Trophoblast cell (in vitro differentiated cells and primary cell): Measurements from ENCODE around the gene SLC13A3. TPM values are rescaled to one million over a fixed set of nuclear protein-coding genes. Genes with fewer than 3 reads are reported as not detected.
A peak's percentile ranks its signal among the peaks of the same experiment; 100 is the strongest.

ENCODE experiments used
- DNase-seq, 2 donors: peaks; one replicate each; pipeline ENCODE4 v3.0.0-alpha.2; 2016
- H2AFZ ChIP-seq: 2 replicates; pipeline ENCODE4 v1.6.1; 2013; ENCODE audit warnings: low read length, moderate library complexity, mild to moderate bottlenecking; ENCODE audit not compliant: insufficient read depth, poor library complexity
- H2AK5ac ChIP-seq: 2 replicates; pipeline ENCODE4 v1.6.1; 2013; ENCODE audit warnings: mild to moderate bottlenecking, low read length
- H2BK120ac ChIP-seq: 2 replicates; pipeline ENCODE4 v1.6.1; 2013; ENCODE audit warnings: low read length, mild to moderate bottlenecking, moderate library complexity; ENCODE audit not compliant: insufficient read depth, poor library complexity
- H2BK12ac ChIP-seq: 2 replicates; pipeline ENCODE4 v1.6.1; 2013; ENCODE audit warnings: mild to moderate bottlenecking, low read length, moderate library complexity
- H2BK5ac ChIP-seq: 2 replicates; pipeline ENCODE4 v1.6.1; 2013; ENCODE audit warnings: low read length, low read depth, moderate library complexity, mild to moderate bottlenecking; ENCODE audit not compliant: poor library complexity
- H3K14ac ChIP-seq: 2 replicates; pipeline ENCODE4 v1.6.1; 2013; ENCODE audit warnings: mild to moderate bottlenecking, low read length
- H3K18ac ChIP-seq: 2 replicates; pipeline ENCODE4 v1.6.1; 2013; ENCODE audit warnings: mild to moderate bottlenecking, low read length
- H3K23ac ChIP-seq: 2 replicates; pipeline ENCODE4 v1.6.1; 2013; ENCODE audit warnings: low read length
- H3K27ac ChIP-seq: 2 replicates; pipeline ENCODE4 v1.5.1; 2013; ENCODE audit warnings: low read depth, mild to moderate bottlenecking, inconsistent platforms, low read length, moderate library complexity
- H3K27me3 ChIP-seq: 2 replicates; pipeline ENCODE4 v1.6.1; 2013; ENCODE audit warnings: inconsistent platforms, mild to moderate bottlenecking, low read length, moderate library complexity; ENCODE audit not compliant: insufficient read depth
- H3K36me3 ChIP-seq, 2 experiments: 1 replicate in 1 of 2; 2 replicates in 1 of 2; pipeline ENCODE4 v1.6.1; 2013; ENCODE audit warnings: low read length in 2 of 2, mild to moderate bottlenecking in 2 of 2, moderate library complexity in 1 of 2; ENCODE audit not compliant: insufficient read depth in 2 of 2, control insufficient read depth in 1 of 2
- H3K4ac ChIP-seq: 2 replicates; pipeline ENCODE4 v1.6.1; 2013; ENCODE audit warnings: low read depth, mild to moderate bottlenecking, low read length, moderate library complexity
- H3K4me1 ChIP-seq, 2 experiments: 1 replicate in 1 of 2; 2 replicates in 1 of 2; pipeline ENCODE4 v1.6.1; 2013; ENCODE audit warnings: low read length in 2 of 2, mild to moderate bottlenecking in 2 of 2, moderate library complexity in 1 of 2; ENCODE audit not compliant: insufficient read depth in 2 of 2, control insufficient read depth in 1 of 2
- H3K4me2 ChIP-seq: 2 replicates; pipeline ENCODE4 v1.6.1; 2013; ENCODE audit warnings: inconsistent platforms, mild to moderate bottlenecking, low read length, moderate library complexity
- H3K4me3 ChIP-seq: 2 replicates; pipeline ENCODE4 v1.5.1; 2013; ENCODE audit warnings: mild to moderate bottlenecking, low read depth, low read length, inconsistent platforms
- H3K79me1 ChIP-seq: one replicate; pipeline ENCODE4 v1.6.1; 2013; ENCODE audit warnings: low read length
- H3K79me2 ChIP-seq: 2 replicates; pipeline ENCODE4 v1.6.1; 2013; ENCODE audit warnings: low read length, mild to moderate bottlenecking; ENCODE audit not compliant: control insufficient read depth, insufficient read depth, poor library complexity
- H3K9ac ChIP-seq: 2 replicates; pipeline ENCODE4 v1.6.1; 2013; ENCODE audit warnings: mild to moderate bottlenecking, low read length
- H3K9me3 ChIP-seq: 2 replicates; pipeline ENCODE4 v1.6.1; 2013; ENCODE audit warnings: low read depth, mild to moderate bottlenecking, control low read depth, inconsistent platforms, low read length; ENCODE audit not compliant: insufficient read depth
- H4K12ac ChIP-seq: 2 replicates; pipeline ENCODE4 v1.6.1; 2013; ENCODE audit warnings: low read depth, mild to moderate bottlenecking, low read length, moderate library complexity
- H4K8ac ChIP-seq: 2 replicates; pipeline ENCODE4 v1.6.1; 2013; ENCODE audit warnings: low read depth, mild to moderate bottlenecking, low read length, moderate library complexity
- H4K91ac ChIP-seq: one replicate; pipeline ENCODE4 v1.6.1; 2013; ENCODE audit warnings: low read depth, mild to moderate bottlenecking, low read length, moderate library complexity
- WGBS: extraction: QIAGEN DNeasy Blood & Tissue Kit; methylation state at CpG from one replicate; pipeline ENCODE4 v1.1.7; 2013; ENCODE audit warnings: missing lambda C conversion rate; ENCODE audit not compliant: insufficient read length, insufficient coverage; ENCODE audit errors: extremely low coverage; 5-methylcytosine and 5-hydroxymethylcytosine counted together
- polyA plus RNA-seq: library from polyadenylated mRNA; stranded (reverse); fragments of 200-250 nt; gene quantifications from 2 replicates; pipeline ENCODE4 v1.2.3, GENCODE V29; 2013

SLC13A3 gene, protein sequence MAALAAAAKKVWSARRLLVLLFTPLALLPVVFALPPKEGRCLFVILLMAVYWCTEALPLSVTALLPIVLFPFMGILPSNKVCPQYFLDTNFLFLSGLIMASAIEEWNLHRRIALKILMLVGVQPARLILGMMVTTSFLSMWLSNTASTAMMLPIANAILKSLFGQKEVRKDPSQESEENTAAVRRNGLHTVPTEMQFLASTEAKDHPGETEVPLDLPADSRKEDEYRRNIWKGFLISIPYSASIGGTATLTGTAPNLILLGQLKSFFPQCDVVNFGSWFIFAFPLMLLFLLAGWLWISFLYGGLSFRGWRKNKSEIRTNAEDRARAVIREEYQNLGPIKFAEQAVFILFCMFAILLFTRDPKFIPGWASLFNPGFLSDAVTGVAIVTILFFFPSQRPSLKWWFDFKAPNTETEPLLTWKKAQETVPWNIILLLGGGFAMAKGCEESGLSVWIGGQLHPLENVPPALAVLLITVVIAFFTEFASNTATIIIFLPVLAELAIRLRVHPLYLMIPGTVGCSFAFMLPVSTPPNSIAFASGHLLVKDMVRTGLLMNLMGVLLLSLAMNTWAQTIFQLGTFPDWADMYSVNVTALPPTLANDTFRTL
- polyA plus RNA-seq = 2.9 and 3.4 TPM in 2 replicates

DNA sequence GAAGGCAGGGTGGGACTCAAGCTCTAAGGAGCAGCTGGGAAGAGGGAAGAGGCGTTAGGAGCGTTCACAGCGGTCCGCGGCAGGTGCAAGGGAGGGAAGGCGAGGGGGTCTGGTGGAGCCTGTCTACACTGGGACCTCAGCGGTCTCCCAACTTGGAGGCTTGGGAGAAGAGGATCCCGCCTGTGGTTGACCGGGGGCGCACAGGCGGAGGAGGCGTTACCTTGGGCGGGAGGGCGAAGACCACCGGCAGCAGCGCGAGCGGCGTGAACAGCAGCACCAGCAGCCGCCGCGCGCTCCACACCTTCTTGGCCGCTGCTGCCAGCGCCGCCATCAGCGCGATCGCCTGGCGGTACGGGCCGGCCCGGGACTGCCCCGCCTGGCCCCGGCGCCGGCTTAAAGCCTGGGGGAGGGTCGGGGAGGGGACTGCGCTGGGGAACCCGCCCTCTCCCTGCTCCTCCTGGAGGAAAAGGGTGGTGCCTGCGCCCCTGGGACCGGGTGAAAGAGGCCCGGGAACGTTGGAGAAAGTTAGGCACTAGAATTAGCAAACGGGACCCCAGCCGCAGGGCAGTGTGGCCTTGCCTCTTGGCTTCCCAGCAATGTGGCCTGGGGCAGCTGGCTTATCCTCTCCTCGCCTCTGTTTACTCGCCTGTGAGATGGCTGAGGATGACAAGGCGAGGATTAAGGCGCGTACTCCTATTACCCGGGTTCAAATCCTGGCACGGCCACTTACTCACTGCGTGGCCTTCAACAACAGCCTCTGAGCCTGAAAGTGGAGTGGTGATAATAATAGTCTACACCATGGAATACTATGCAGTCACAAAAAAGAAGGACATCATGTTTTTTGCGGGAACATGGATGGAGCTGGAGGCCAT lies at the start of gene SLC13A3:
SLC13A3 (minus strand) TSS at position 369 of the 872 bp plus-strand sequence; CDS start at position 331, 38 bp downstream.
- Histone ChIP-seq H3K9ac (no peak within 1 kb of the TSS), H4K91ac (no peak within 1 kb of the TSS), H2BK12ac (no peak within 1 kb of the TSS), H2BK5ac (no peak within 1 kb of the TSS), H3K23ac (no peak within 1 kb of the TSS), H3K36me3 (no peaks in the 10 kb centered on the region), H2AK5ac (no peak within 1 kb of the TSS), H2AFZ (no peak within 1 kb of the TSS), H3K27me3 (peaks cover 3% of the 10 kb centered on the region), H3K4me1 (peaks cover 0 to 6% of the 10 kb centered on the region in 2 experiments), H3K4me2 (peak within 1 kb of the TSS; percentile 18), H4K8ac (no peak within 1 kb of the TSS), H3K18ac (no peak within 1 kb of the TSS), H3K14ac (no peak within 1 kb of the TSS), H3K27ac (no peak within 1 kb of the TSS), H4K12ac (no peak within 1 kb of the TSS), H2BK120ac (no peak within 1 kb of the TSS), H3K4me3 (no peak within 1 kb of the TSS), H3K9me3 (peaks cover 1% of the 10 kb centered on the region), H3K4ac (no peak within 1 kb of the TSS), H3K79me2 (no peaks in the 10 kb centered on the region), H3K79me1 (no peaks in the 10 kb centered on the region)
- peak; percentile 68 to 79 for DNase-seq
- no CpG with 5 or more reads among the region's 55 CpGs for WGBS

- Histone ChIP-seq H3K79me2 (no peaks in the 10 kb centered on the region), H3K18ac (no peak overlapping the region), H3K23ac (no peak overlapping the region), H4K12ac (no peak overlapping the region), H3K27ac (no peak overlapping the region), H2AFZ (no peak overlapping the region), H3K9ac (no peak overlapping the region), H3K4me3 (no peak overlapping the region), H3K36me3 (no peaks in the 10 kb centered on the region), H2BK5ac (no peak overlapping the region), H2AK5ac (no peak overlapping the region), H3K14ac (no peak overlapping the region), H3K27me3 (no peaks in the 10 kb centered on the region), H4K8ac (no peak overlapping the region), H3K9me3 (no peaks in the 10 kb centered on the region), H3K4ac (no peak overlapping the region), H3K79me1 (no peaks in the 10 kb centered on the region), H2BK120ac (no peak overlapping the region), H2BK12ac (no peak overlapping the region), H3K4me1 (peaks cover 5 to 9% of the 10 kb centered on the region in 2 experiments), H4K91ac (no peak overlapping the region), H3K4me2 (no peak overlapping the region)
- no CpG with 5 or more reads among the region's 2 CpGs for WGBS
- no peak for DNase-seq
Measured at GRCh38 chr20:46701057-46701456, 49.8 kb upstream of the SLC13A3 start.

GRCh38 chr20:46700481-46700880 lies 49.2 kb upstream of the SLC13A3 start:
- peak; percentile 76 to 77 for DNase-seq
- H3K79me1 ChIP-seq = no peaks in the 10 kb centered on the region

GRCh38 chr20:46699651-46700359 lies 48.5 kb upstream of the SLC13A3 start:
- no peaks in the 10 kb centered on the region for H3K79me1 ChIP-seq
- no peaks in the 10 kb centered on the region for H3K36me3 ChIP-seq
- H3K79me2 ChIP-seq = no peaks in the 10 kb centered on the region
- no peak overlapping the region for H3K14ac ChIP-seq
- H3K4me3 ChIP-seq = no peak overlapping the region
- no peak overlapping the region for H3K27ac ChIP-seq
- no peak overlapping the region for H2AK5ac ChIP-seq
- H3K4me2 ChIP-seq = no peak overlapping the region
- no CpG with 5 or more reads among the region's 12 CpGs for WGBS
- H3K4ac ChIP-seq = no peak overlapping the region
- no peak overlapping the region for H2BK5ac ChIP-seq
- no peak overlapping the region for H4K8ac ChIP-seq
- no peak overlapping the region for H2AFZ ChIP-seq
- no peak overlapping the region for H2BK120ac ChIP-seq
- H4K12ac ChIP-seq = no peak overlapping the region
- H3K18ac ChIP-seq = no peak overlapping the region
- peak overlapping the region; percentile 9 for H3K9ac ChIP-seq
- H3K9me3 ChIP-seq = no peaks in the 10 kb centered on the region
- no peak overlapping the region for H3K23ac ChIP-seq
- H2BK12ac ChIP-seq = no peak overlapping the region
- DNase-seq = peak; percentile 58 to 82
- H3K4me1 ChIP-seq = peaks cover 5 to 9% of the 10 kb centered on the region in 2 experiments
- H4K91ac ChIP-seq = no peak overlapping the region
- no peaks in the 10 kb centered on the region for H3K27me3 ChIP-seq

More at GRCh38 chr20:46700481-46700880, 49.2 kb upstream of the SLC13A3 start:
- Histone ChIP-seq H3K4me3 (no peak overlapping the region), H3K27ac (no peak overlapping the region), H4K12ac (no peak overlapping the region), H3K23ac (no peak overlapping the region), H2BK120ac (no peak overlapping the region), H3K18ac (no peak overlapping the region), H4K8ac (no peak overlapping the region), H2BK5ac (no peak overlapping the region), H2BK12ac (no peak overlapping the region), H3K27me3 (no peaks in the 10 kb centered on the region), H3K14ac (no peak overlapping the region), H3K9me3 (no peaks in the 10 kb centered on the region), H3K4me2 (no peak overlapping the region), H3K79me2 (no peaks in the 10 kb centered on the region), H3K9ac (no peak overlapping the region), H2AK5ac (no peak overlapping the region), H2AFZ (no peak overlapping the region), H3K4ac (no peak overlapping the region), H3K4me1 (peaks cover 5 to 9% of the 10 kb centered on the region in 2 experiments), H4K91ac (no peak overlapping the region), H3K36me3 (no peaks in the 10 kb centered on the region)
- no CpG with 5 or more reads among the region's 6 CpGs for WGBS
